T-helper 9 cell (primary cell): ENCODE measurements around the gene ALOX15B.

Source experiments
- DNase-seq: peaks from one replicate; pipeline ENCODE4 v3.0.0-alpha.2; 2020

Gene ALOX15B

DNA sequence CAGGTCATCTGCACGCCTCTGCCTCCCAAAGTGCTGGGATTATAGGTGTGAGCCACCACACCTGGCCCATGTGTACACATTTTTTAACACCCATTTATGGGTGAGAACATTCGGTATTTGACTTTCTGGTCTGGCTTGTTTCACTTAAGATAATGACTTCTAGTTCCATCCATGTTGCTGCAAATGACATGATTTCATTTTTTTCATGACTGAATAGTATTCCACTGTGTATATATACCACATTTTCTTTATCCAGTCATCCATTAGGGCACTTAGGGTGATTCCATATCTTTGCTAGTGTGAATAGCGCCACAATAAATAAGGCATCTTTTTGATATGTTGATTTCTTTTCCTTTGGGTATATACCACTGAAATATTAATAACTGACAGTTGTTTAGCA is 43.0 kb downstream of the ALOX15B start:
- no peak for DNase-seq

DNA sequence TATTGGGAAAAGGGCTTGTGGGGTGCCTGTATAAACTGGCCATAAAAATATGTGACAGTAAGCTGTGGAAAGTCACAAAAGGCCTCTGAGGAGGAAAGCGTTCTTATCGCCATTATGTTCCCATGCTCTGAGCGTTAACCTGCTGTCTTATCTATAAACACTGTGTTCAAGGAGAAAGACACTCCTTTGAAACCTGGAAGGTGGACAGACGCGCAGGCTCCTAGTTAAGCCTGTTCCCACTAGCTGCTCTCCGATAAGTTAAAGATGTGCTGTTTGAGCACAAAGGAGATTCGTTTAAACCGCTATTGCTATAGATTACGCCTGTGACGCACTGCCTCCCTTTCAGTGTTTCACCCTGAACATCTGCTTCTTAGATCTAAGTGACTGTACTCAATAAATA is 43.4 kb downstream of the ALOX15B start:
- DNase-seq: no peak

DNA sequence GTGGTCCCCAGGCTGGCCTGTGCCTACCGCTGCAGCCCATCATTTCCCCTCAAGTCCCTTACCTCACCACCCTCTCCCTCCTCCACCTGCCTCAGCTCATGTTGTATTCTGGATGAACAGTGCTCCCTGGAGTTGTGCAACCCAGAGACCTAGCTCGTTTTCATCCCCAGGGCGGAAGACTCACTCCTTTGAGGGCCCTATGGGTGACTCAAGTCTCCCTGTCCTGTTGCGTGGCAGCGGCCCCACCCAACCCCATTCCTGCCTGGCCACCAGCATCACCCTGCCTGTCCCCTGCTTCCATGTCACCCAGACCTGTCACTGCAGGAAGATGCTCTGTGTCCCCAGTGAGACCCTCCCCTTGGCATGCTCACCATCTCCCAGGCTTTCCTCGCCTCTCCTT is 45.4 kb downstream of the ALOX15B start:
- no peak for DNase-seq

DNA sequence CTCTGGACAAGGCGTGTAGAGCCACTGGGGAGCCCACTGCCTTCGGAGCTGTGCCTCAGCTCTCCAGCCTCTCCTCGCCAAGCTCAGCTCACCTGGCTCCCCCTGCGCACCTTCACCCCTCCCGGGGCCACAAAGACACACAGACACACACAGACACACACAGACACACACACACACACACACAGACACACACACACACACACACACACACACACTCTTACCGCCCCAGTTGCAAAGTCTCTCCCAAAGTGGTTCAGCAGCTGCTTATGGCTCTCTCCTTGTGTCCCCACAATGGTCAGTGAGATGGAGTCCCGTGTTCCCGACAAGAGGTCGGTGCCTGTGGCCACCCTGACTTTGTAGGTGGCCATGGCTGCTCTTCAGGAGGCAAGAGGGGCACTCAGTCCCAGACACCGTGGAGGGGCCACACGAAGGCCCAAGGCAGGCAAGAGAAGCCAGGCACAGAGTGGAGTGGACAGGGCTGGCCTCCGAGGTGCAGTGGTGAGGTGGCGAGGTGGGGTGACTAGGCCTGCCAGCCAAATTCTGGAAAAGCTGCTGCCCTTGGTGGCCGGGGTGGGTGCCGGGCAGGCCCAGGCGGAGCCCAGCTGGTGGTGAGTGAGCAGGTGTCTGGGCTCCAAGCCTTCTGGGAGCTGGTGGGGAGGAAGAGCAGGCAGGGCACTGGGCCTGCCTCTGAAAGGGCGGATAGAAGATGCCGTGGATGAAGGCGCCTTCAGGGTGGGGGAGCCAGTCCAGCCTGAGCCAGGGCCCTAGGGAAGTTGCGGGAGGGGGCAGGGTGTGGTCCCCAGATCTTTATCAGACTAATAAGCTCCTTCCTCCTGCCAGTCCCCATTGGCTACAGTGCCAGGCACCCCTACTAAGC is 48.5 kb downstream of the ALOX15B start, which contains the start of gene ALOX12B:
Gene ALOX12B (minus strand): TSS at position 642 of the 877 bp plus-strand sequence. CDS start 274 bp downstream, at position 368.
- DNase-seq: no peak

DNA sequence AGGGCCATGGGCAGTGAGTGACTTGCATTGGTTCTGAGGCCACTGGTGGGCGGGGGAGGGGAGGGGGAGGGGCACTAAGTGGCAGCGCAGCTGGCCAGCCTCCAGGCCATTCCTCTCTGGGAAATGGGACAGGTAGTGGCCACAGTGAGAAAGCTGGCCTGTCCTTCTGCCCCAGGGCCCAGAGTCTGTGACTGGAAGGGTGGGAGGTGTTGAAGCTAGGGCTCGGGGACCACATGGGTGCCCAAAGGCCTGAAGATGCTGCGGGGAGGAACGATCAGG is 49.0 kb downstream of the ALOX15B start:
- no peak for DNase-seq

DNA sequence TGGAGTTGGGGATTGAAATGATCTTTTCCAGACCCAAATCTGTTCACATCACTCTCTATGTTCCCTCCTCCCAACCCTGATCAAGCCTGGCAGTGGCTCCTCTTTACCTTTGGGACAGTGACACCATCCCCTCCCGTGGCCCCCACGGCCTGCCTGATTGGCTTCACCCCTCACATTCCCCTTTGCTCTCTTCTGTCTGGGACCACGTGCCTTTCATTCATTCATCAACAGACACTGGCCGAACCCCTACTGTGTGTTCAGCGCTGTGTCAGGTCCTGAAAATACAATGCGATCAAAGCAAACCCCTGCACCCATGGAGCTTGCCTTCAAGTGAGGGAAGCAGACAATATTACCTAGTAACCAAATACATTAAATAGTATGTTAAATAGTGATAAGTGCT is 50.9 kb downstream of the ALOX15B start:
- no peak for DNase-seq

DNA sequence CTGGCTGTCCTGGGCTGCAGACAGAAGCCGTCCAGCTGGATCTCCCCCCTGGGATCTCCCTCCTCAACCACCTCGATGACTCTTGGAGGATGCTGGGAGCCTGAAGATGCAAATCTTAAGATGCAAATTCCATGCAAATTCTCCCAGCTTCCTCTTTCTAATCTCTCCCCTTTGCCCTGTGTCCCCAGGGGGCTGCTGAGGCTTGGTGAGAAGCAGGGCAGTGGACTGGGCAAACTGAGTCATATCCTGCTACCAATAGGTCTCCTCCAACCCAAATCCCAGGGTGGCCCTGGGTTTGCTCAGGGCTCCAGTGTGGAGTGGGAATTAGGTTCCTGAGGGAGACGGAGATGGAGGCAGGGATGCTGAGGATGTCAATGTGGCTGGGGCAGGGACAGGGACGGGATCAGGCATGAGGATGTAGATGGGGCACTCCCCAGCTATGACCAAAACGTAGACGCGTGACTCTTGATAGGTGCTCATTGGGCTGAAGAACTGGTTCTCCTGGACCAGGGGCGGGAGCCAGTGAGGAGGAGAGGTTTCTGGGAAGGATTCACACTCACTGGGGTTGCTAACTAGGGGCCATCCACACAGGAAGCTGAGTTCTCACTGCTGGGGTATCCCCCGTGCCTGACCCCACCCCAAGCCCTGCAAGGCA is 52.3 kb downstream of the ALOX15B start:
- no peak for DNase-seq

DNA sequence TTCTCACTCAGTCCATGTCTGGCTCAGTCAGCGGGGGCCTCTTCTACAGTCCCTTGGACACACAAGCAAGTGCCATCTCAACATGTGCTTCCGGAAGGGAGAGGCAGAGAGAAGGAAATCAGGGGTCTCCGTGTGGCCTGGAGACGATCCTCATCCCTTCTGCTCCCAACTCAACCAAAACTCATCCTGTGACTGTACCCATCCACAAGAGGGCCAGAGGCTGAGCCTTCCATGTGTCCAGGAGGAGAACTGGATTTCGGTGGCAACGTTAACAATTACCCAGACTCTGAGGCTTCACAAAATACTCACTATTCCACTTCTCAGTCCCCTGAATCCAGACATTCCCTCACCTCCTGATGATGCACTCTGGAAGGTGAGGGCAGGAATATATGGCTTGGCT is 56.5 kb downstream of the ALOX15B start:
- no peak for DNase-seq

DNA sequence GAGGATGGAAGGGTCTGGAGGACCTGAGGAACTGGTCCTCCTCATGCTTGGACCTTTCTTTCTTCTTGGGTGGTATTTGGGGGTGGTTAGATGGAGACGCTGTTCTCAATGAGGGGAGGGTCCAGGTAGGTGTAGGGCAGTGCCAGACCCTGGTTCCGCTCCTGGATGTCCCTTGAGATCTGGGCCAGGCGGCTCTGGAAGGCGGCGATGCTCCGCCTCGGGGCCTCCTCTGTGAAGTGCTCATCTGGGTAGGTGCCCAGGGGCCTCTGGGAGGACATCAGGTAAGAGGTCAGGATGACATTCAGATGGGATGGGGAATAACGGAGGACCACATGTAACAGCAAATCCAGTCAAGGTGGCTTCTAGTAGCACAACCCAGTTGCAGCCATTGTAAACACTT is 57.7 kb downstream of the ALOX15B start:
- no peak for DNase-seq
